A172 (cell line): ENCODE results near the gene HOXC9. TPM values are rescaled to one million over a fixed set of nuclear protein-coding genes. Genes with fewer than 3 reads are reported as not detected.
A peak's percentile ranks its signal among the peaks of the same experiment; 100 is the strongest.

ENCODE experiments used
- DNase-seq: peaks from one replicate; pipeline ENCODE4 v3.0.0-alpha.2; 2015; ENCODE audit warnings: low spot score
- total RNA-seq: library from RNA; depleted of rRNA; stranded (reverse); fragments of >200 nt; shearing (Covaris generic); gene quantifications from 2 replicates; pipeline ENCODE4 v1.2.3, GENCODE V29; 2014

The HOXC9 gene
- total RNA-seq, 1 experiment from 2014 or later: 11.0 TPM

DNA sequence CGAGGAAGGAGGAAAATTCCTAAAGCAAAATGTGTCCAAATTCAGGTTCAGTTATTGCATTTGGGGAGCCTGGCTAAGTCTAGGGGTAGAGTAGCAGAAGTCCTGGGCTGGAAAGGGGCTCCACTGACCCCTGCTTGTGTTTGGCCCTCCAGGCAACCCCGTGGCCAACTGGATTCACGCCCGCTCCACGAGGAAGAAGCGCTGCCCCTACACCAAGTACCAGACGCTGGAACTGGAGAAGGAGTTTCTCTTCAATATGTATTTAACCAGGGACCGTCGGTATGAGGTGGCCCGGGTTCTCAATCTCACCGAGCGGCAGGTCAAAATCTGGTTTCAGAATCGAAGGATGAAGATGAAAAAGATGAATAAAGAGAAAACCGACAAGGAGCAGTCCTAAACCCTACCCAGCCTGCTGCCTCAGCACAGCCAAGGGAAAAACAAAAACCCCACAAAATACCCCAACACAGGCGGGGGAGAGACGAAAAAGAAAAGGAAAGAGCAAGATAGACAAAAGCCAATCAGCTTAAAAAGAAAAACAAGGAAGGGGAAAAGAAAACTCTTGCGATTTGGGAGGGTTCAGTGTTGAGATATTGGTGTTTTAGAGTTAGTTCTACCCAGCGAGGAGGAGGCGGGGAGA lies 2.4 kb downstream of the HOXC9 start:
- DNase-seq: no peak

DNA sequence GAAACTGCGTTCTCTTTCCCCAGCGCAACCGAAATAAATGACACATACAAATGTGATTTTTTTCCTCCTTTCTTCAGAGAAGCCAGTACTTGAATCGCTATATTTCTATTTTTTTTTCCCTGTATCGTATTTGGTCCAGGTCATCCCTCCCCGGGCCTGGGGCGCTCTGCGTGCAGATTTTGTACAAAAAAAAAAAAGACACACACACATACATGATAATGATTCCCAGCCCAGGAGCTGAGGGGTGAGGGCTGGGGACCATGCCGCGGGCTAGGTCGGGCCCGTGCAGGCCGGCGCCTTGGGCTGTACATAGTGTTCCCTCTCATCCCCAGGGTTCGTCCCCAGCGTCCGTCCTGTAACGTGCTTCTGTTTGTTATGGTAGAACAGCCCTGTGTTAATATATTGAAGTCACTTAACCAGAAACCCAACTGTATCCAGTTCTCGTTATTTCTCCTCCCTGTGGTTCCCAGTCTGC lies 3.0 kb downstream of the HOXC9 start:
- DNase-seq: no peak

- DNase-seq: no peak
Observed at GRCh38 chr12:54003625-54004024, 3.7 kb downstream of the HOXC9 start.

DNA sequence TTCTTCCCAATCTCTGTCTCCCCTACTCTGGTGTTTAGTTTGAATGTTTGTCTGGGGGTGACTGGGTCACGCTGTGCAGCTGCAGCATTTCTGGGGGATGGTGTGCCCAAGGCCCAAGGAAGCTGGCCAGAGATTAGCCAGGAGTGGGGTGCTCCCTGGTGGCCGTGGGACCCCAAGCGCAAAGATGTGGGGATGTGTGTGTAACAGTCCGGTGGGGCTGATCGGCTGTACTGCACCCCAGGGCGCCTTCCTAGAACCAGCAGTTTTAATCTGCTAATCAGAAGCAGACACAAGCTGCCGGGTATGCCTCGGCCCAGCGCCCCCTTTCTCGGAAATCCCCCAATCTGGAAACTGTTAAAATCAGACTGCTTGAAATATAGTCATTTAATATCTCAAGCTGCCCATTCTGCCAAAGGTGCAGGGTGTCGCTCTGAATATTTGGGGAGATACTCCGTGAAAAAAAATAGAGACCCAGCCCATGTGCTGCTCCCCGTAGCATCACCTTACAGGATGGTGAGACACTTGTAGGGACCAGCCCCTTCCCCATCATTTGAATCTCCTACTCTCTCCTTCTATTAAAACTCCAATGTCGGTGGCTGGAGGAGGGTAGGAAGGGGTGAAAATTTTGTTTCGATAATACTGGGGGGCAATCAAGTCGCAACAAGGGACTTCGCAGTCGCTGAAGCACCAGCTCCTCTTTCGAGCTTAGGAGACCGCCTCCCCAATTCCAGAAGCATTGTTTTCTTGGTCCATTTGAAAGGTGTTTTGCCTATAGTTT lies 4.3 kb downstream of the HOXC9 start:
- no peak for DNase-seq

GRCh38 chr12:54004841-54005530 lies 5.0 kb downstream of the HOXC9 start:
- DNase-seq: no peak

DNA sequence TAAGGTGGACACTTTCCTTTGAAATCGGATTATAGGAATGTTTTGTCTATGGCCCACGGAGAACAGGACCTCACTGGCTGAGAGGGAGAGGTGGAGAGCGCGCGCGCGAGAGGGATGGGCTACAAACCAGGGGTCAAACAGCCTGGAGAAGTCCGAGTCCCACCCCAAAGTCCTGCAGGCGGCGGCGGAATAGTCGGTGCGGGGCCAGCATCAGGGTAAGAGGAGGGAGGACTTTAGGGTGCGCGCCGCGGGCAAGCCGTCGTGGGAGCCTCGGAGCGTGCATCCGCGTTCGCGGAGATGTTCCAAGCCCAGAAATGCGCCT lies 5.5 kb downstream of the HOXC9 start:
- no peak for DNase-seq

GRCh38 chr12:54005853-54006558 lies 6.0 kb downstream of the HOXC9 start:
- peak; percentile 62 for DNase-seq

- no peak for DNase-seq
Observed at GRCh38 chr12:54006559-54007220, 6.7 kb downstream of the HOXC9 start.

GRCh38 chr12:54007538-54008259 lies 7.7 kb downstream of the HOXC9 start:
- DNase-seq: no peak

DNA sequence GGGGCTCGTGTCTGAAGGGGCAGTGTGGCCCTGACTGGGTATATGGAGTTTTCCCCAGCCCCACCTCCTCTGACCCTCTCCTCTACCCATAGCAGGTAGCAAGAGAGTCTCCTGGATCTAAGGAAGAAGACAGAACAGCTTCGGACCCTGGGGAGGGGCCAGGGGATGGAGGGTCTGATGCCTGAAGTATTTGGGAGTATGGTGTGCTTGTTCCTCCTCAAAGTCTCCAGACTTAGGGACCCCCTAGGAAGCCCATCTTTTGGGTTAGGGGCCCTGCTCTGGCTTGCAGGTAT lies 8.2 kb downstream of the HOXC9 start:
- no peak for DNase-seq

DNA sequence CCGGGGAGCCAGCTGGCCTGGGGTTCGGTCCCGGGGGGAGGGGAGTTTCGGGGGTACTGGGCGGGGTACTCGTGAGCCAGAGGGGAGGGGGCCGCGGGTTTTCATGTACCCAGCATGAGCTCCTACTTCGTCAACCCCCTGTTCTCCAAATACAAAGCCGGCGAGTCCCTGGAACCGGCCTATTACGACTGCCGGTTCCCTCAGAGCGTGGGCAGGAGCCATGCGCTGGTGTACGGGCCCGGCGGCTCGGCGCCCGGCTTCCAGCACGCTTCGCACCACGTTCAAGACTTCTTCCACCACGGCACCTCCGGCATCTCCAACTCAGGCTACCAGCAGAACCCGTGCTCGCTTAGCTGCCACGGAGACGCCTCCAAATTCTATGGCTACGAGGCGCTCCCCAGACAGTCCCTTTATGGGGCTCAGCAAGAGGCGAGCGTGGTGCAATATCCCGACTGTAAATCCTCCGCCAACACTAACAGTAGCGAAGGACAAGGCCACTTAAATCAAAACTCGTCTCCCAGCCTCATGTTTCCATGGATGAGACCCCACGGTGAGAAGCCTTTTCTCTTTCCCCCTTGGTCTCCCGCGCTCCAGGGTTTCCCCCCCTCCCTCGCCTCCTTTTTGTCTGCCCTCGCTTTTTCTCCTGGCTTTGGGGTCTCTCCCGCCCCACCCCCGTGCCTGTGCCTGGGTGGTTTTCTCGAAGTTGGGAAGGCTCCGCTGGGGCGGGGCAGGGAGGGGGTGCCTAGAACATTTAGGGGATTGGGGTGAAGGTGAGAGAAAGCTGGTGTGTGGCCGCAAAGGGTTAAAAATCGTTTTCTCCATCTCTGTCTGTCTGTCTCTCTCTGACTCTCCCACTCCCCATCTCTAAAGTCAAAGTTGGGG lies 9.5 kb downstream of the HOXC9 start:
- DNase-seq: no peak

- no peak for DNase-seq
Observed at GRCh38 chr12:54010053-54010971, 10.4 kb downstream of the HOXC9 start.

DNA sequence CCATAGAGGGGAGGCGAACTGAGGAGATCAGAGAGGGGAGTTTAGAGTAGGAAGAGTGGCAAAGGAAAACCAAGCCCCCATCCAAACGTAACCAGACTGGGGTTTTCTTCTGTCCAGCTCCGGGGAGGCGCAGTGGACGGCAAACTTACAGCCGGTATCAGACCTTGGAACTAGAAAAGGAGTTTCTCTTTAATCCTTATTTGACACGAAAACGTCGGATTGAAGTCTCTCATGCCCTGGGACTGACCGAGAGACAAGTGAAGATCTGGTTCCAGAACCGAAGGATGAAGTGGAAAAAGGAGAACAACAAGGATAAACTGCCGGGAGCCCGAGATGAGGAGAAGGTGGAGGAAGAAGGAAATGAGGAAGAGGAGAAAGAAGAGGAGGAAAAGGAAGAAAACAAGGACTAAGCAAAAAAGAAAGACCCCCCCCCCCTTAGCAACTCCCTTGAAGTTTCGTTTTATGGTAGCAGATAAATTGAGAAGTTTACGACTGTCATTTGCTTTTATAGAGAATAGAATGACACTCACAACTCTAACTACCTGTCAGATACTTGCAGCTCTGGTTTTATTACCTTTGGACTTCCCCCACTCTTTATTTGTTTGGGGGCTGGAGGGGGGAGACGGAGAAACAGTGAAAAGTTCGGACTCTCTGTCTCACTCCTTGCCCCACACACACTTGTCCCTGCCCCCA lies 11.2 kb downstream of the HOXC9 start:
- no peak for DNase-seq

- no peak for DNase-seq
Observed at GRCh38 chr12:54011665-54012532, 11.9 kb downstream of the HOXC9 start.

DNA sequence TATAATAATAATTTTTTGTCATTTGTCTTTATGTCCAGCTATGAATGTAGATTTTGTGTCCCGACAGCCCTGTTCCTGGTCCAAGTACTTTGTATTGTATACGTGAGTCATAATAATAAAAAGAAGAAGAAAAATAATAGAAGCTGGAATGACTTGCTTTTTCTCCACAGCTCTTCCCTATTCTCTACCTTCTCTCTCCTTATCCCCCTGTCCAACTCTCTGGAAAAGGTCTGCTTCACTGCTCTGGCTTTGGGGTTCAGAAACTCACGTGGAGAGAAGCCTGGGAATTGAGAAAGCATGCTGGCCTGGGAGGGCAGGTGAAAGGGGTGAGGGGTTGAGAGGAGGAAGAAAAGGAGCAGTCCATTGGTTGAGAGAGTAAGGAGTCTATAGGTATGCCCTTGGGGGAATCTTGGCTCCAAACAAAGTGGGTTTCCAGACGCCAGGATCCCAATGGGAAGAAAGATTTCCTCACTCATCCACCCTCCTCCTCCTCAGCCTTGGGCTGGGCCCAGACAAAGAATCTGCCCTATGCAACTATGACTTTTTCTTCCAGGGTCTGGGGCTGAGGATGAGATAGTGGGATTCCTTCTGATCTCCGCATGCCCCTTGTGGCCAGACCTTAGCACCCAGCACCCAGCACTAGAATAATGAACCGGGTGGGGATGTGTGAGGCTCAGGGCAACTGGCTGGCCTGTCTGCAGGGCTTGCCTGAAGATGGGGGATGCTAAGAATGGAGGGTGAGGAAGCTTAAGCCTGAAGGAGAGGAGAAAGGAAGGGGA lies 12.9 kb downstream of the HOXC9 start:
- no peak for DNase-seq

DNA sequence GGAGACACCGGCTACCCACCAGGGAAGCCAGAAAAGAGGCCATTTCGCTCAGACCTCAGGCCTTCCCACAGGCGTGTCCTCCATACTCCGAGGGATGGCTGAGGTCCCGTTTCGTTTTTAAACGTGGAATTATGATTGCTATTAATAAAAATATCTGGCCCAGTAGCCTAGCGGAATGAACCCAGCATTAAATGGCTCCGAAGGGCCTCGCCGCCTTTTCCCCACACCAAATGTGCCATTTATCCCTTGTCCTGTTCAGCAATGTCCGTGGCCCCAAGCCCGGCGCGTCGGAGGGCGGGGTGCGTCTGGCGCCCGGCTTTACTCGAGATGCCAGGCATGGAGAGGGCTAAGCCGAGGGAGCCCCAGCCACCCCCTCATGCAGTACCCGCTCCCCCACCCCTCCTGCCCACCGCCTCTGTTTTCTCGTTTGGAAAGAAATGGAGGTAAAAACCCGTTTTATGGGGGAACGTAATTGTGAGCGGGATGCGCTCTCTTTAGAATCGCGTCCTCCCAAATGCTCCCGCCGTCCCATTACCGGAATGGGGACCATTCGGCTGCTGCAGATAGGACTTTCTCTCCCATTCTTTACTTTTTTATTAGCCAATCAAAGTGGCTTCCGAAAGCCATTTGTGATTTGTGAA lies 14.5 kb downstream of the HOXC9 start:
- DNase-seq: no peak
